Stimulated activated CD8-positive, alpha-beta memory T cell treated with anti-CD3 and anti-CD28 coated beads, Interleukin-15, amount 100 ng/mL, for 1 hour (primary cell): ENCODE measurements around the gene ATXN3.

Experiments used
- DNase-seq: peaks from one replicate; pipeline ENCODE4 v3.0.0-alpha.2; 2020; ENCODE audit warnings: low read depth

Gene ATXN3

GRCh38 chr14:92106143-92106926 lies at the start of gene ATXN3:
ATXN3 (minus strand) TSS chr14:92106582; CDS start chr14:92106552, 30 bp downstream.
- DNase-seq, result peak; percentile 83

GRCh38 chr14:92154283-92154942 lies 48.0 kb upstream of the ATXN3 start:
- DNase-seq, result no peak

- no peak for DNase-seq
Observed at GRCh38 chr14:92153581-92153980, 47.2 kb upstream of the ATXN3 start.

- DNase-seq, result no peak
Observed at GRCh38 chr14:92144708-92145107, 38.3 kb upstream of the ATXN3 start.

GRCh38 chr14:92143962-92144361 lies 37.6 kb upstream of the ATXN3 start:
- no peak for DNase-seq

GRCh38 chr14:92143309-92143708 lies 36.9 kb upstream of the ATXN3 start:
- DNase-seq, result no peak

- DNase-seq, result no peak
Observed at GRCh38 chr14:92135269-92135668, 28.9 kb upstream of the ATXN3 start.

GRCh38 chr14:92134456-92134855 lies 28.1 kb upstream of the ATXN3 start:
- DNase-seq, result no peak

GRCh38 chr14:92122761-92123160 lies 16.4 kb upstream of the ATXN3 start:
- DNase-seq, result no peak

- DNase-seq, result no peak
Observed at GRCh38 chr14:92122351-92122677, 15.9 kb upstream of the ATXN3 start.

- DNase-seq, result peak; percentile 80
Observed at GRCh38 chr14:92121670-92122350, 15.4 kb upstream of the ATXN3 start, which contains the start of the genes CPSF2 and NDUFB1. CPSF2 (plus strand) TSS chr14:92121969; CDS start chr14:92130985, 9,016 bp downstream. NDUFB1 (minus strand) TSS chr14:92121706; CDS start chr14:92117637, 4,069 bp downstream.

- peak; percentile 5 for DNase-seq
Observed at GRCh38 chr14:92121207-92121669, 14.9 kb upstream of the ATXN3 start.

GRCh38 chr14:92109490-92109889 lies 3.1 kb upstream of the ATXN3 start:
- no peak for DNase-seq

- DNase-seq, result no peak
Observed at GRCh38 chr14:92108345-92109254, 2.2 kb upstream of the ATXN3 start.

- DNase-seq, result no peak
Observed at GRCh38 chr14:92105893-92106142, 564 bp downstream of the ATXN3 start.

- DNase-seq, result no peak
Observed at GRCh38 chr14:92105073-92105892, 1.1 kb downstream of the ATXN3 start.

- no peak for DNase-seq
Observed at GRCh38 chr14:92103363-92103989, 2.9 kb downstream of the ATXN3 start.

GRCh38 chr14:92099802-92100201 lies 6.6 kb downstream of the ATXN3 start:
- DNase-seq, result no peak

GRCh38 chr14:92093320-92093719 lies 13.1 kb downstream of the ATXN3 start:
- no peak for DNase-seq

GRCh38 chr14:92088494-92088893 lies 17.9 kb downstream of the ATXN3 start:
- no peak for DNase-seq

GRCh38 chr14:92074555-92074954 lies 31.8 kb downstream of the ATXN3 start:
- DNase-seq, result no peak
